Activated CD4-positive, alpha-beta T cell treated with anti-CD3 and anti-CD28 coated beads, Interleukin-2, amount 10 ng/mL, durations not matched to agents 7 days and 5 days (primary cell): Measurements from ENCODE around the gene CLCN3. TPM values are rescaled to one million over a fixed set of nuclear protein-coding genes. Genes with fewer than 3 reads are reported as not detected.
"Not testable (repeated sequence)": the region's sequence is repeated elsewhere in the genome, so short reads cannot be mapped to it uniquely, and the experiment has no call there.

Experiments used
- CTCF ChIA-PET: fragments of 350-600 bp; sonication (Branson Sonifier 250); formaldehyde crosslinking; loops from one replicate; lab custom pipeline; 2021; ENCODE audit warnings: antibody characterized with exemption; lab: Charles Lee
- POLR2A ChIA-PET: fragments of 350-600 bp; sonication (Branson Sonifier 250); formaldehyde crosslinking; loops from one replicate; lab custom pipeline; 2021; ENCODE audit warnings: antibody characterized with exemption; lab: Charles Lee
- DNase-seq: peaks from one replicate; pipeline ENCODE4 v3.0.0-alpha.2; 2020
- H3K27ac Mint-ChIP-seq: one replicate; pipeline ENCODE4 v1.8.0; 2021; ENCODE audit warnings: mild to moderate bottlenecking, moderate library complexity, mixed read lengths
- H3K27me3 Mint-ChIP-seq: one replicate; pipeline ENCODE4 v1.8.0; 2021; ENCODE audit warnings: mixed read lengths
- H3K36me3 Mint-ChIP-seq: one replicate; pipeline ENCODE4 v1.8.0; 2021; ENCODE audit warnings: low read depth, mixed read lengths
- H3K4me1 Mint-ChIP-seq: one replicate; pipeline ENCODE4 v1.8.0; 2021; ENCODE audit warnings: mixed read lengths
- H3K4me3 Mint-ChIP-seq: one replicate; pipeline ENCODE4 v1.8.0; 2021; ENCODE audit warnings: mild to moderate bottlenecking, moderate library complexity, mixed read lengths
- H3K9me3 Mint-ChIP-seq: one replicate; pipeline ENCODE4 v1.8.0; 2021; ENCODE audit warnings: mixed read lengths
- total RNA-seq, 2 experiments: library from RNA; stranded (reverse); gene quantifications; one replicate each; pipeline ENCODE4 v1.2.3, GENCODE V29; 2021

CLCN3 gene
- total RNA-seq: 10 to 100 TPM; 27.9 to 28.6 TPM

DNA sequence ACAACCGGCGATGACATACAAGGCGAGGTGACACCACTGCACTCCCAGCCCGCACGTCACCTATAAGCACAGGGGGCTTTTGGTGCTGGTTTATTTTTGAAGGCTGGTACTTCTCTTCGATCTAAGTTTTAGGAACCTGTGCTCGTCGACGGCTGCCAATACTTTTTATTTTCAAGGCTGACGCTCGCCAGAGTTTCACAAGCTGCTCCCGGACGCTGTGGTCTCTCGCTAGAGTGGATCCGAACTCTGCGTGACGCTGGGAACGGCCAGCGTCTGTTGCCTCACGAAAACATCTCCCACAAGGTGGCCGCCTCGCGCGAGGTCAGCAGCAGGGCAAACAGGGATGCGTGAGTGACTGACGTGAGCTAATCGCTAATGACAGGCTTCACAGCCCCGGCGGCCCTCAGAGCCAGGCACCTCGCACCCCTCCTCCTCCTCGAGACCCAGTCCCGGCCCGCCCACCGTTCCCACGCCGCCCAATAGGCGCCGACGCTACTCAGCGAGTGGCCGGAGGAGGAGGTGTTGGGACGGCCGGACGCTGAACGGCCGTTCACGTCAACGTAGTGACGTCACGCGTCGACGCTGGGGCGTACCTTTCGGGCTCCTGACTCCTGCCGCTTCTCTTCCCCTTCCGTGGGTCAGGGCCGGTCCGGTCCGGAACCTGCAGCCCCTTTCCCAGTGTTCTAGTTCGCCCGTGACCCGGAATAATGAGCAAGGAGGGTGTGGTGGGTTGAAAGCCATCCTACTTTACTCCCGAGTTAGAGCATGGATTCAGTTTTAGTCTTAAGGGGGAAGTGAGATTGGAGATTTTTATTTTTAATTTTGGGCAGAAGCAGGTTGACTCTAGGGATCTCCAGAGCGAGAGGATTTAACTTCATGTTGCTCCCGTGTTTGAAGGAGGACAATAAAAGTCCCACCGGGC, at the start of gene CLCN3:
TSS of gene CLCN3 (plus strand) at position 621 of the 922 bp plus-strand sequence. CDS start 15,351 bp downstream, outside the sequence.
- Mint-ChIP-seq H3K27me3 (no peaks in the 10 kb centered on the region), H3K36me3 (peaks cover 8% of the 10 kb centered on the region), H3K27ac (peak within 1 kb of the TSS; percentile 99), H3K4me3 (peak within 1 kb of the TSS; percentile 94), H3K9me3 (no peaks in the 10 kb centered on the region), H3K4me1 (peaks cover 61% of the 10 kb centered on the region)
- peak; percentile 90 for DNase-seq
- ChIA-PET POLR2A (interaction anchor here (0.9 kb wide), 1 partner anchor 39 kb away, joined by 3 read pairs; no protein-coding TSS in a partner anchor), CTCF (interaction anchor here (0.8 to 2.3 kb wide), 6 partner anchors 7 to 133 kb away, joined by 3 to 6 read pairs (median 5); no protein-coding TSS in a partner anchor)

DNA sequence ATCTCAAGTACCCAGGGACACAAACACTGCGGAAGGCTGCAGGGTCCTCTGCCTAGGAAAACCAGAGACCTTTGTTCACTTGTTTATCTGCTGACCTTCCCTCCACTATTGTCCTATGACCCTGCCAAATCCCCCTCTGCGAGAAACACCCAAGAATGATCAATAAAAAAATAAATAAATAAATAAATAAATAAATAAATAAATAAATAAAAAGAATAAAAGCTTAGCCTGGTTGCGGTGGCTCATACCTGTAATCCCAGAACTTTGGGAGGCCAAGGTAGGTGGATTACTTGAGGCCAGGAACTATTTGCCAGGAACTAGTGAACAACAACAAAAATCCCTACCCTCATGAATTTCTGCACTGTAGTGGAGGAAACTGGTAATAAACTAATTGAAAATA, 49.4 kb upstream of the CLCN3 start:
- H3K4me3 Mint-ChIP-seq, H3K27me3 Mint-ChIP-seq, DNase-seq, H3K9me3 Mint-ChIP-seq, H3K27ac Mint-ChIP-seq: not testable (repeated sequence)
- ChIA-PET CTCF (interaction anchor here (0.6 kb wide), 1 partner anchor 915 kb away, joined by 4 read pairs; no protein-coding TSS in a partner anchor), POLR2A (interaction anchor here (0.6 kb wide), 1 partner anchor 469 kb away, joined by 3 read pairs; no protein-coding TSS in a partner anchor)
- H3K4me1 Mint-ChIP-seq: peaks cover 17% of the 10 kb centered on the region
- H3K36me3 Mint-ChIP-seq: peaks cover 34% of the 10 kb centered on the region

GRCh38 chr4:169571435-169571834, 48.9 kb upstream of the CLCN3 start:
- no peak overlapping the region for H3K27ac Mint-ChIP-seq
- H3K9me3 Mint-ChIP-seq: no peaks in the 10 kb centered on the region
- ChIA-PET POLR2A (interaction anchor here (0.6 kb wide), 1 partner anchor 468 kb away, joined by 3 read pairs; no protein-coding TSS in a partner anchor), CTCF (interaction anchor here (0.6 kb wide), 1 partner anchor 915 kb away, joined by 4 read pairs; no protein-coding TSS in a partner anchor)
- no peak for DNase-seq
- H3K4me3 Mint-ChIP-seq: no peak overlapping the region
- H3K4me1 Mint-ChIP-seq: peaks cover 14% of the 10 kb centered on the region
- H3K36me3 Mint-ChIP-seq: peaks cover 33% of the 10 kb centered on the region
- no peaks in the 10 kb centered on the region for H3K27me3 Mint-ChIP-seq

DNA sequence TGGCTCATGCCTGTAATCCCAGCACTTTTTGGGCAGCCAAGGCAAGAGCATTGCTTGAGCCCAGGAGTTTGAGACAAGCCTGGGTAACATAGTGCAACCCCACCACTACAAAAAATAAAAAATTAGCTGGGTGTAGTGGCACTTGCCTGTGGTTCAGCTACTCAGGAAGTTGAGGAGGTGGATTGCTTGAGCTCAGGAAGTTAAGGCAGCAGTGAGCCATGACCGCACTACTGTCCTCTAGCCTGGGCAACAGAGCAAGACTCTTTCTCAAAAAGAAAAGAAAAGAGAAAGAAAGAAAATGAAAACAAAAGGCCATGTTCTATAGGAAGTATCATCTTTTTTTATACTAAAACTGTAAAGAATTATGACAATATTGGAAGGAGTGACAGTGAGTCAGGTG, 46.5 kb upstream of the CLCN3 start:
- CTCF ChIA-PET: interaction anchor here (0.9 kb wide), 1 partner anchor 11 kb away, joined by 3 read pairs; no protein-coding TSS in a partner anchor
- POLR2A ChIA-PET: no interaction called here
- H3K36me3 Mint-ChIP-seq: peaks cover 32% of the 10 kb centered on the region
- DNase-seq: no peak
- H3K4me1 Mint-ChIP-seq: peaks cover 9% of the 10 kb centered on the region
- H3K27me3 Mint-ChIP-seq: no peaks in the 10 kb centered on the region
- no peak overlapping the region for H3K27ac Mint-ChIP-seq
- no peaks in the 10 kb centered on the region for H3K9me3 Mint-ChIP-seq
- H3K4me3 Mint-ChIP-seq: no peak overlapping the region

DNA sequence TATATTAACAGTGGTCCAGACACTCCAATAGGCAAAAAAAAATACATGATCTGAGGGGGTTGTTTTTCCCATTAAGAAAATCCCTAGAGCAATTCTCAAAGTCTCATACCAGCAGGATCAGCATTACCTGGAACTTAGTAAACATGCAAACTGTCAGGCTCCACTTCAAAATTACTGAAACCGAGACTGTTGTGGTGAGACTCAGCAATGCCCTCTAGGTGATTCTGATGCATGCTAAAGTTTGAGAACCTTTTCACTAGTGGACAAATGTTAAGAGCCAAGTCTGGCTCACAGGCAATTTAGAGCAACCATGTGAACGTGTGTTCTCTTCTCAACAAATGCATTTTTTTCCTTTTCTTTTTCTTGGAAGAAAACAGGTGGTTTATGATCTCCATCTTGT, 38.2 kb upstream of the CLCN3 start:
- DNase-seq: no peak
- Mint-ChIP-seq H3K27me3 (no peaks in the 10 kb centered on the region), H3K27ac (no peak overlapping the region), H3K4me3 (no peak overlapping the region), H3K36me3 (peaks cover 9% of the 10 kb centered on the region), H3K4me1 (peaks cover 7% of the 10 kb centered on the region), H3K9me3 (no peaks in the 10 kb centered on the region)
- ChIA-PET CTCF (no interaction called here), POLR2A (no interaction called here)

- POLR2A ChIA-PET: no interaction called here
- Mint-ChIP-seq H3K4me3 (no peak overlapping the region), H3K27me3 (no peaks in the 10 kb centered on the region), H3K27ac (no peak overlapping the region), H3K9me3 (no peaks in the 10 kb centered on the region), H3K36me3 (peaks cover 9% of the 10 kb centered on the region), H3K4me1 (peaks cover 7% of the 10 kb centered on the region)
- no peak for DNase-seq
- CTCF ChIA-PET: interaction anchor here (0.9 kb wide), 1 partner anchor 16 kb away, joined by 3 read pairs; no protein-coding TSS in a partner anchor
Observed at GRCh38 chr4:169582706-169583105, 37.7 kb upstream of the CLCN3 start.

DNA sequence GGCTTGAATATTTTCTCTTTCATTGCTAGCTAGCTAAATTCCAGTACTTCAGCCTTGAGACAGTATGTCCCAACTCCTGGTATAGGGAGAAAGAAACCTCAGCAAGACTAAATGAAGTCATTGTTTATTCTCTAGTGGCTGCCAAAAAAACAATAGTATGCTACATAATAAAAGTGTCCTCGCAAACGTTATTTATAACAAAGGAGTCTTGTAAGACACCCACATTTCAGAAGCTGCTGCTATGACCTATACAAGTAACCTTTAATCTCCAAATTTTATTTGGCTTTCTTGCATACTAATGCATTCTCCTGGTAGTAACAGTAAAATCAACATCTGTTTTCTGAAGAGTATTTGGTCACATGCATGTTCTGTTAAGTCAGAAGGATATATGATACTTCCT, 36.8 kb upstream of the CLCN3 start:
- Mint-ChIP-seq H3K4me3 (no peak overlapping the region), H3K27ac (no peak overlapping the region), H3K36me3 (peaks cover 9% of the 10 kb centered on the region), H3K27me3 (no peaks in the 10 kb centered on the region), H3K9me3 (no peaks in the 10 kb centered on the region), H3K4me1 (peaks cover 7% of the 10 kb centered on the region)
- POLR2A ChIA-PET: no interaction called here
- CTCF ChIA-PET: interaction anchor here (0.9 kb wide), 1 partner anchor 15 kb away, joined by 3 read pairs; no protein-coding TSS in a partner anchor
- DNase-seq: no peak

DNA sequence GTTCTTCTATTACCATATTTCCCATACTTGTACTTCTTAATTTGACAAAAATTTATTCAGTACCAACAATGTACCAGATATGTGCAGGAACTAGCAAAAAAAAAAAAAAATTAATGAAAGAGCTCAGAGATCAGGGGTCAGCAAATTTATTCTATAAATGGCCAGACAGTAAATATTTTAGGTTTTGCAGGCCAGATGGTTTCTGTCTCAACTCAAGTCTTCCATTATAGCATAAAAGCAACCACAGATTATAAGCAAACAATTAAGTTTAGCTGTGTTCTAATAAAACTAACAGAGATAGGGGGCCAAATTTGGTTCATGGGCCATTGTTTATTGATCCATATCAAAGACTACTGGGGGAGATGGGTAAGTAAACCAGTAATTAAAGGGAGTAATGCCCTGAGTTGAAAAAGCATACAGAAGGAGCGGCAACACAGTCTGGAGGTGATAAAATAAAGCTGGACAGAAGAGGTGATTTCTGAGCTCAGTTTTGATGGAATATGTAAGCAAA, 27.3 kb upstream of the CLCN3 start:
- H3K9me3 Mint-ChIP-seq: no peaks in the 10 kb centered on the region
- H3K27ac Mint-ChIP-seq: no peak overlapping the region
- ChIA-PET CTCF (no interaction called here), POLR2A (no interaction called here)
- DNase-seq: no peak
- no peak overlapping the region for H3K4me3 Mint-ChIP-seq
- H3K27me3 Mint-ChIP-seq: no peaks in the 10 kb centered on the region
- peaks cover 4% of the 10 kb centered on the region for H3K4me1 Mint-ChIP-seq
- H3K36me3 Mint-ChIP-seq: peaks cover 16% of the 10 kb centered on the region

- no peaks in the 10 kb centered on the region for H3K9me3 Mint-ChIP-seq
- CTCF ChIA-PET: no interaction called here
- POLR2A ChIA-PET: no interaction called here
Observed at GRCh38 chr4:169594560-169595195, 25.7 kb upstream of the CLCN3 start.

GRCh38 chr4:169601016-169601771, 19.2 kb upstream of the CLCN3 start:
- H3K9me3 Mint-ChIP-seq: no peaks in the 10 kb centered on the region
- POLR2A ChIA-PET: no interaction called here
- CTCF ChIA-PET: interaction anchor here (0.6 kb wide), 1 partner anchor 331 kb away, joined by 3 read pairs; the partner anchor contains the start of gene SH3RF1
- no peaks in the 10 kb centered on the region for H3K27me3 Mint-ChIP-seq
- H3K27ac Mint-ChIP-seq: no peak overlapping the region
- no peak overlapping the region for H3K4me3 Mint-ChIP-seq
- DNase-seq: no peak
- H3K4me1 Mint-ChIP-seq: peaks cover 31% of the 10 kb centered on the region
- H3K36me3 Mint-ChIP-seq: peaks cover 13% of the 10 kb centered on the region

More at GRCh38 chr4:169594560-169595195, 25.7 kb upstream of the CLCN3 start:
- no peak overlapping the region for H3K27ac Mint-ChIP-seq
- H3K4me3 Mint-ChIP-seq: no peak overlapping the region
- H3K4me1 Mint-ChIP-seq: peaks cover 4% of the 10 kb centered on the region
- H3K36me3 Mint-ChIP-seq: peaks cover 13% of the 10 kb centered on the region
- no peaks in the 10 kb centered on the region for H3K27me3 Mint-ChIP-seq
- no peak for DNase-seq

DNA sequence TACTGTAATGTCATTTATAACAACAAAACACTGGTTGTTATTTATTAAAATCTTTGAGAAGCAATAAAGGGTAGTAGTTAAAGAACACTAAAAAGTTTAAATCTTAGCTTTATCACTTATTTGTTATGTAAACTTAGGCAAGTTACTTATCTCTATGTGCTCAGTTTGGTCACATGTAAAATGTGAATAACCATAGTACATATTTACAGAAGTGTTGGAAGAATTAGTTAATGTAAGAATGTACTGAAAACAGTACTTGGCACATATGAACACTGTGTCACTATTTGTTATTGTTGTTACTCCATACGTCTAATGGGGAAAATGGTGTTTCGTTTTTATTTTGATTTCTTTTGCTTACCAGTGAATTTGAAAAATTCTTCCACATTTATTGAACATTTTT, 17.1 kb upstream of the CLCN3 start:
- POLR2A ChIA-PET: no interaction called here
- H3K4me3 Mint-ChIP-seq: no peak overlapping the region
- H3K9me3 Mint-ChIP-seq: no peaks in the 10 kb centered on the region
- peaks cover 37% of the 10 kb centered on the region for H3K4me1 Mint-ChIP-seq
- DNase-seq: no peak
- H3K27me3 Mint-ChIP-seq: no peaks in the 10 kb centered on the region
- CTCF ChIA-PET: interaction anchor here (2.0 kb wide), 1 partner anchor 10 kb away, joined by 5 read pairs; the partner anchor contains the start of gene NEK1
- peaks cover 21% of the 10 kb centered on the region for H3K36me3 Mint-ChIP-seq
- no peak overlapping the region for H3K27ac Mint-ChIP-seq
